HepG2 (cell line): ENCODE measurements around the gene EXOC6B. TPM values are rescaled to one million over a fixed set of nuclear protein-coding genes. Genes with fewer than 3 reads are reported as not detected.
A peak's percentile ranks its signal among the peaks of the same experiment; 100 is the strongest.

Source experiments
- ARID2 ChIP-seq: sonication (generic); formaldehyde crosslinking; IDR thresholded peaks from 2 replicates; pipeline ENCODE4 v1.8.1; 2022; ENCODE audit warnings: mild to moderate bottlenecking, missing genetic modification reagents, borderline replicate concordance
- ATAD3A ChIP-seq: sonication (generic); formaldehyde crosslinking; IDR thresholded peaks from 2 replicates; pipeline ENCODE4 v1.4.0; 2020; ENCODE audit warnings: missing genetic modification reagents
- CEBPG ChIP-seq: IDR thresholded peaks from 2 replicates; pipeline ENCODE4 v1.6.1; 2016
- CREM ChIP-seq, 2 experiments: sonication (generic) in 1 of 2; formaldehyde crosslinking in 1 of 2; IDR thresholded peaks; 2 replicates each; pipeline versions ENCODE4 v1.4.0 to v1.6.1; 2016 to 2020; ENCODE audit warnings: antibody characterized with exemption in 1 of 2, mild to moderate bottlenecking in 1 of 2, missing genetic modification reagents in 1 of 2
- HMG20B ChIP-seq: conservative IDR thresholded peaks from 2 replicates; pipeline ENCODE4 v1.6.1; 2016; ENCODE audit warnings: missing genetic modification reagents, missing compliant biosample characterization
- IRX3 ChIP-seq: sonication (generic); formaldehyde crosslinking; IDR thresholded peaks from 2 replicates; pipeline ENCODE4 v1.8.1; 2023; ENCODE audit warnings: mild to moderate bottlenecking, low read depth, missing genetic modification reagents, borderline replicate concordance
- KAT8 ChIP-seq: IDR thresholded peaks from 2 replicates; pipeline ENCODE4 v1.6.1; 2016; ENCODE audit warnings: missing genetic modification reagents, missing compliant biosample characterization
- KDM3A ChIP-seq: IDR thresholded peaks from 2 replicates; pipeline ENCODE4 v1.6.1; 2018; ENCODE audit warnings: low read depth, missing compliant biosample characterization
- LCORL ChIP-seq, 2 experiments: fragments of 450-650 bp in 1 of 2; sonication (generic) in 1 of 2; formaldehyde crosslinking in 1 of 2; IDR thresholded peaks; 2 replicates each; pipeline versions ENCODE4 v1.5.0 to v1.6.1; 2017 to 2020; ENCODE audit warnings: antibody characterized with exemption in 1 of 2, missing genetic modification reagents in 1 of 2
- MIER2 ChIP-seq: IDR thresholded peaks from 2 replicates; pipeline ENCODE4 v1.6.1; 2016; ENCODE audit warnings: missing biosample characterization, missing genetic modification reagents
- NR2F2 ChIP-seq: IDR thresholded peaks from 2 replicates; pipeline ENCODE4 v1.6.1; 2012; ENCODE audit warnings: low read depth, inconsistent platforms, borderline replicate concordance
- NR2F6 ChIP-seq, 2 experiments: IDR thresholded peaks; 2 replicates each; pipeline ENCODE4 v1.6.1; 2016; ENCODE audit warnings: antibody characterized with exemption in 1 of 2, mild to moderate bottlenecking in 1 of 2
- POLR2G ChIP-seq: fragments of 200-400 bp; formaldehyde crosslinking; IDR thresholded peaks from 2 replicates; pipeline ENCODE4 v1.6.1; 2018; ENCODE audit warnings: mild to moderate bottlenecking, low read depth, low read length, moderate library complexity
- SKI ChIP-seq: fragments of 450-650 bp; IDR thresholded peaks from one replicate; pipeline ENCODE4 v1.6.1; 2018; ENCODE audit warnings: mild to moderate bottlenecking; ENCODE audit not compliant: partially characterized antibody
- TCF7 ChIP-seq: sonication (generic); IDR thresholded peaks from 2 replicates; pipeline ENCODE4 v1.6.1; 2016; ENCODE audit warnings: antibody characterized with exemption, low read depth
- TEAD3 ChIP-seq: optimal IDR thresholded peaks from 2 replicates; pipeline ENCODE3; 2016; ENCODE audit warnings: borderline replicate concordance
- ZBTB21 ChIP-seq: sonication (generic); formaldehyde crosslinking; IDR thresholded peaks from 2 replicates; pipeline ENCODE4 v1.4.0; 2020; ENCODE audit warnings: missing genetic modification reagents
- ZMAT3 ChIP-seq: sonication (generic); formaldehyde crosslinking; conservative IDR thresholded peaks from 2 replicates; pipeline ENCODE4 v1.7.0; 2021; ENCODE audit warnings: missing genetic modification reagents
- ZNF12 ChIP-seq: sonication (generic); formaldehyde crosslinking; IDR thresholded peaks from 2 replicates; pipeline ENCODE4 v1.5.0; 2020; ENCODE audit warnings: missing genetic modification reagents
- ZNF44 ChIP-seq: sonication (generic); formaldehyde crosslinking; IDR thresholded peaks from 2 replicates; pipeline ENCODE4 v1.5.1; 2020; ENCODE audit warnings: mild to moderate bottlenecking, missing genetic modification reagents
- ZNF468 ChIP-seq: sonication (generic); formaldehyde crosslinking; IDR thresholded peaks from 2 replicates; pipeline ENCODE4 v1.8.0; 2022; ENCODE audit warnings: mild to moderate bottlenecking, moderate library complexity, missing genetic modification reagents
- ZNF496 ChIP-seq: sonication (generic); formaldehyde crosslinking; IDR thresholded peaks from 2 replicates; pipeline ENCODE4 v1.8.1; 2023; ENCODE audit warnings: mild to moderate bottlenecking, moderate library complexity, missing genetic modification reagents; ENCODE audit not compliant: insufficient replicate concordance
- ZNF629 ChIP-seq: sonication (generic); formaldehyde crosslinking; conservative IDR thresholded peaks from 2 replicates; pipeline ENCODE4 v1.5.0; 2020; ENCODE audit warnings: missing genetic modification reagents
- ZSCAN25 ChIP-seq: sonication (generic); formaldehyde crosslinking; IDR thresholded peaks from 2 replicates; pipeline ENCODE4 v1.8.0; 2022; ENCODE audit warnings: mild to moderate bottlenecking, missing genetic modification reagents
- polyA plus RNA-seq, 8 experiments: library from polyadenylated mRNA; depleted of rRNA in 3 of 8; stranded (reverse) in 7 of 8; unstranded in 1 of 8; fragments of >200 nt; fragmentation: Illumina TruSeq in 4 of 8; extraction: Trizol in 4 of 8; gene quantifications; 2 replicates each; pipeline versions ENCODE4 v1.2.1 to v1.2.3, GENCODE V29; 2011 to 2016; ENCODE audit warnings: low read depth in 4 of 8, missing spikeins in 1 of 8, mixed read lengths in 1 of 8; ENCODE audit not compliant: insufficient read depth in 1 of 8
- total RNA-seq, 5 experiments: library from RNA; depleted of rRNA; stranded (reverse); fragments of >200 nt; fragmentation: Illumina TruSeq; extraction: Trizol; gene quantifications; 2 replicates each; pipeline ENCODE4 v1.2.3, GENCODE V29; 2016; ENCODE audit warnings: low read depth in 1 of 5
- TF ChIP-seq, protein P1 (sequence below): sonication (generic); formaldehyde crosslinking; IDR thresholded peaks from 2 replicates; pipeline ENCODE4 v1.5.0; 2020; ENCODE audit warnings: mild to moderate bottlenecking, missing genetic modification reagents, borderline replicate concordance
- TF ChIP-seq, protein P2 (sequence below): sonication (generic); formaldehyde crosslinking; IDR thresholded peaks from 2 replicates; pipeline ENCODE4 v1.5.1; 2020; ENCODE audit warnings: missing genetic modification reagents, mild to moderate bottlenecking, borderline replicate concordance
- TF ChIP-seq, protein P3 (sequence below): sonication (generic); formaldehyde crosslinking; IDR thresholded peaks from 2 replicates; pipeline ENCODE4 v1.5.0; 2020; ENCODE audit warnings: mild to moderate bottlenecking, low read depth, missing genetic modification reagents, borderline replicate concordance
- TF ChIP-seq, protein P4 (sequence below): IDR thresholded peaks from 2 replicates; pipeline ENCODE4 v1.6.1; 2016; ENCODE audit warnings: missing genetic modification reagents, missing compliant biosample characterization

The EXOC6B gene
- total and polyA plus RNA-seq, 2 of the 13 experiments (the other 11 are each of a cell fraction or from before 2014, with no cell fraction given) = 9.1 to 15.9 TPM

DNA sequence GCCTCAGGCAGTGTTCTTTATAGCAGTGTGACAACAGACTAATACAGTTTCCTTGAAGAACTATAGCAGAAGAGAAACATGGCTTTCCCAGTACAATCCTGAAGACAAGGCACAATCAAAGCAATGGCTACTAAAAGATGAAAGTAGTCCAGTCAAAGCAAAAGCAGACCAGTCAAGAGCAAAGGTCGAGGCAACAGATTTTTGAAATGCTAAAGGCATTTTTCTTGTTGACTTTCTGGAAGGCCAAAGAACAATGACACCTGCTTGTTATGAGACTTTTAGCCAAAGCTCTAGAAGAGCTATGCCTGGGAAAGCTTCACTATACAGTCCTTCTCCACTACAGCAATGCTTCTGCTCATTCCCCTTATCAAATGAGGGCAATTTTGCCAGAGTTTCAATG lies 269.9 kb downstream of the EXOC6B start (continued):
- TF ChIP-seq, protein P1, sequence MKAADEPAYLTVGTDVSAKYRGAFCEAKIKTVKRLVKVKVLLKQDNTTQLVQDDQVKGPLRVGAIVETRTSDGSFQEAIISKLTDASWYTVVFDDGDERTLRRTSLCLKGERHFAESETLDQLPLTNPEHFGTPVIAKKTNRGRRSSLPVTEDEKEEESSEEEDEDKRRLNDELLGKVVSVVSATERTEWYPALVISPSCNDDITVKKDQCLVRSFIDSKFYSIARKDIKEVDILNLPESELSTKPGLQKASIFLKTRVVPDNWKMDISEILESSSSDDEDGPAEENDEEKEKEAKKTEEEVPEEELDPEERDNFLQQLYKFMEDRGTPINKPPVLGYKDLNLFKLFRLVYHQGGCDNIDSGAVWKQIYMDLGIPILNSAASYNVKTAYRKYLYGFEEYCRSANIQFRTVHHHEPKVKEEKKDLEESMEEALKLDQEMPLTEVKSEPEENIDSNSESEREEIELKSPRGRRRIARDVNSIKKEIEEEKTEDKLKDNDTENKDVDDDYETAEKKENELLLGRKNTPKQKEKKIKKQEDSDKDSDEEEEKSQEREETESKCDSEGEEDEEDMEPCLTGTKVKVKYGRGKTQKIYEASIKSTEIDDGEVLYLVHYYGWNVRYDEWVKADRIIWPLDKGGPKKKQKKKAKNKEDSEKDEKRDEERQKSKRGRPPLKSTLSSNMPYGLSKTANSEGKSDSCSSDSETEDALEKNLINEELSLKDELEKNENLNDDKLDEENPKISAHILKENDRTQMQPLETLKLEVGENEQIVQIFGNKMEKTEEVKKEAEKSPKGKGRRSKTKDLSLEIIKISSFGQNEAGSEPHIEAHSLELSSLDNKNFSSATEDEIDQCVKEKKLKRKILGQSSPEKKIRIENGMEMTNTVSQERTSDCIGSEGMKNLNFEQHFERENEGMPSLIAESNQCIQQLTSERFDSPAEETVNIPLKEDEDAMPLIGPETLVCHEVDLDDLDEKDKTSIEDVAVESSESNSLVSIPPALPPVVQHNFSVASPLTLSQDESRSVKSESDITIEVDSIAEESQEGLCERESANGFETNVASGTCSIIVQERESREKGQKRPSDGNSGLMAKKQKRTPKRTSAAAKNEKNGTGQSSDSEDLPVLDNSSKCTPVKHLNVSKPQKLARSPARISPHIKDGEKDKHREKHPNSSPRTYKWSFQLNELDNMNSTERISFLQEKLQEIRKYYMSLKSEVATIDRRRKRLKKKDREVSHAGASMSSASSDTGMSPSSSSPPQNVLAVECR = no peak
- TF ChIP-seq, protein P2, sequence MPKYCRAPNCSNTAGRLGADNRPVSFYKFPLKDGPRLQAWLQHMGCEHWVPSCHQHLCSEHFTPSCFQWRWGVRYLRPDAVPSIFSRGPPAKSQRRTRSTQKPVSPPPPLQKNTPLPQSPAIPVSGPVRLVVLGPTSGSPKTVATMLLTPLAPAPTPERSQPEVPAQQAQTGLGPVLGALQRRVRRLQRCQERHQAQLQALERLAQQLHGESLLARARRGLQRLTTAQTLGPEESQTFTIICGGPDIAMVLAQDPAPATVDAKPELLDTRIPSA (CRISPR knock-in tag) = no peak
- TF ChIP-seq, protein P3, sequence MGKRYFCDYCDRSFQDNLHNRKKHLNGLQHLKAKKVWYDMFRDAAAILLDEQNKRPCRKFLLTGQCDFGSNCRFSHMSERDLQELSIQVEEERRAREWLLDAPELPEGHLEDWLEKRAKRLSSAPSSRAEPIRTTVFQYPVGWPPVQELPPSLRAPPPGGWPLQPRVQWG (CRISPR knock-in tag) = no peak
- TF ChIP-seq ZNF468 (CRISPR knock-in tag) = no peak
- TF ChIP-seq ZBTB21 (CRISPR knock-in tag) = no peak
- TF ChIP-seq ZMAT3 (CRISPR knock-in tag) = no peak
- TF ChIP-seq, protein P4, sequence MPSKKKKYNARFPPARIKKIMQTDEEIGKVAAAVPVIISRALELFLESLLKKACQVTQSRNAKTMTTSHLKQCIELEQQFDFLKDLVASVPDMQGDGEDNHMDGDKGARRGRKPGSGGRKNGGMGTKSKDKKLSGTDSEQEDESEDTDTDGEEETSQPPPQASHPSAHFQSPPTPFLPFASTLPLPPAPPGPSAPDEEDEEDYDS (CRISPR knock-in tag) = no peak
- peak; percentile 42; the same call in 1 of the 2 replicates for TF ChIP-seq CREM (IDR thresholded peaks at IDR 0.05)
- TF ChIP-seq CREM (CRISPR knock-in tag; IDR thresholded peaks at IDR 0.05) = no peak
- no peak for TF ChIP-seq IRX3 (CRISPR knock-in tag)
- TF ChIP-seq NR2F2 = peak; percentile 35; the same call in 1 of the 2 replicates
- TF ChIP-seq ATAD3A = no peak
- no peak for TF ChIP-seq KAT8
- TF ChIP-seq MIER2 (CRISPR knock-in tag) = peak; percentile 66; the same call in 1 of the 2 replicates
- TF ChIP-seq ZNF44 = no peak
- TF ChIP-seq ZSCAN25 (CRISPR knock-in tag) = no peak
- peak; percentile 41 for TF ChIP-seq SKI
- TF ChIP-seq LCORL (IDR thresholded peaks at IDR 0.05) = peak; percentile 65; the same call in 1 of the 2 replicates
- no peak for TF ChIP-seq LCORL (CRISPR knock-in tag; IDR thresholded peaks at IDR 0.05)
- TF ChIP-seq ZNF12 (CRISPR knock-in tag) = no peak
- peak; percentile 84 for TF ChIP-seq TEAD3 (CRISPR knock-in tag)
- TF ChIP-seq HMG20B (CRISPR knock-in tag) = peak; percentile 83
- TF ChIP-seq ARID2 (CRISPR knock-in tag) = no peak
- TF ChIP-seq ZNF629 (CRISPR knock-in tag) = no peak
- TF ChIP-seq TCF7 = peak; percentile 81
- 0 out of 2 replicates have a peak, but pooled peaks have one; percentile 4 for TF ChIP-seq CEBPG
- no peak for TF ChIP-seq ZNF496 (CRISPR knock-in tag)
- no peak for TF ChIP-seq KDM3A (CRISPR knock-in tag)
- peak; percentile 76 for TF ChIP-seq NR2F6 (IDR thresholded peaks at IDR 0.05)
- TF ChIP-seq NR2F6 (CRISPR knock-in tag; IDR thresholded peaks at IDR 0.05) = no peak; the same call in 1 of the 2 replicates
- TF ChIP-seq POLR2G = no peak
